GM21423 (cell line): ENCODE measurements around the gene ZNF202.

ENCODE experiments used
- ATAC-seq: cut with Tn5 transposase; IDR thresholded peaks from one replicate; pipeline ENCODE4 v1.9.1; 2021; ENCODE audit warnings: mild to moderate bottlenecking, moderate library complexity; ENCODE audit not compliant: unreplicated experiment

ZNF202 gene

DNA sequence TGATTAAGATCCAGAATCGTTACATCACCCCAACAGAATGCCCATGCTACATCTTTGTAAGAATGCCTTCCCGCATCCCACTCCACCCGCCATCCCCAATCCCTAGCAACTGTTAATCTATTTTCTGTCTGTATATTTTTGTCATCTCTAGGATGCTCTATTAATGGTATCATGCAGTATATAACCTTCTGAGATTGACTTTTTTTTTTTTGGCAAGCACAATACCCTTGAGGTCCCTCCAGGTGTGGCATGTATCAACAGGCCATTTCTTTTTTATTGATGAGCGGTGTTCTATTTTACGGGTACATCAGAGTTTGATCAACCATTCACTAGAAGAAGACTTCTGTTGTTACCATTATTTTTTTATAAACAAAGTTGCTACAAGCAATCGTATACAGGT is 56.9 kb downstream of the ZNF202 start:
- ATAC-seq: no peak

DNA sequence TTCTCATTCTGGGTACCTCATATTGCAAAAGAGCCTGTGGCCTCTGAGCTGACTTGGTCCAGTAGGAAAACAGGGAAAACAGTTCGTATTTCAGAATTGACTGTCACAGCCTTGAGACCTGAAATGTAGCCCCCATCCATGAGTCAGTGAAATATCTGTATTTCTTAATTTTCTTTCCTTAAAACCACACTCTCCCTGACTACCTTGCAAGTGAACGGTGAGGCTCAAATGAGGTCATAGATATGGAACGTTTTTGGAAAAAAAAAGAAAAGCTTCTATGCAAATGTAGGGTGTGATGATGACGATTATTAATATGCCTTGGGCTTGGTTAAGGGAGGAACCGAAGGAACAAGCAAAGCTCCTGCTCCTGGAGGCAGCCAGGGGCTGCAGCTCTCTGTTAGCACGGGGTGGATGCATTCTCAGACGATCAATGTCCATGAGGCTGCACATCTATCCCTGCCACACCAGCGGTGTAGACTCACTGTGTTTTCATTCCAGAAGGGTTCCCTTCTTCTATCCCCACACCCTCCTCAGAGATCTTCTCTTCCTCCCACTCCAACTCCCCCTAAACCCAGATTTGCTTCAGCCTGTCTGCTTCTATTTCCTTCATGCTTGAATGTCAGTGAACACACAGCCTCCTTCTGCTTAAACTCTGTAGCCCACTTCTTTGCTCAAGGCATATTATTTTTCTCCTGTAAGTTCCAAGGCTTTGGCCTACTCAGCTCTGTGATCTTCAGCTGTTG is 57.9 kb downstream of the ZNF202 start:
- ATAC-seq: no peak

DNA sequence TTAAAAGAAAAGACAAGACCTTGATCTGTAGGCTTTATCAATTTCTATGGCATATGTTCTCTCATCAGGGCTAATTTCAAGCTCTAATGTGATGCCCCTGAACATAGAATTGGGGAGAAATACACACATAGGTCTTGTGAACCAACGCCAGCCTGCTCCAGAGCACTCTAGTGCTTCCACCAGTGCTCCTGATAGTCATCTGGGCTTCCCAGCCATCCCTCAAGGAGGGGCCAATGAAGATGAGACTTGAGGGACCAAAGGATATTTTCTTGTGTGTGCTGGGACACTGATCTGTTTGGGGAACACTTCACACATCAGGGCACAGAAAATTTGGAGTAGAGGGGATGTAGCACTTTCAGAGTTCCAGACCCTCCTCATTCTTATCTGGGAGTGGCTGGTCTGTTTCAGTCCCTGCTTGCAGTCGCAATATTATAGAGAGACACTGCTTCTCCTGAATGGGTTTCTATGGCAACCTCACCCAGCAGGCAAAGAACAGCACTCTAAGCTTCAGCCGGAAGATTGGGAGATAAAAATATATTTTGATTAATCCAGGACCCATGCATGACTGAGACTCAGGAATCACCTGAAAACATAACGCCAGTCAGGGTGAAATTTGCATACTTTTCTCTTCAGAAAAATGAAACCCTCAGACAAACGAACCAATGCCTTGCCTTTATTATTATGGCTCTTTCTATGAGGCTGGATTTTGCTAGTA is 58.6 kb downstream of the ZNF202 start:
- ATAC-seq: no peak

DNA sequence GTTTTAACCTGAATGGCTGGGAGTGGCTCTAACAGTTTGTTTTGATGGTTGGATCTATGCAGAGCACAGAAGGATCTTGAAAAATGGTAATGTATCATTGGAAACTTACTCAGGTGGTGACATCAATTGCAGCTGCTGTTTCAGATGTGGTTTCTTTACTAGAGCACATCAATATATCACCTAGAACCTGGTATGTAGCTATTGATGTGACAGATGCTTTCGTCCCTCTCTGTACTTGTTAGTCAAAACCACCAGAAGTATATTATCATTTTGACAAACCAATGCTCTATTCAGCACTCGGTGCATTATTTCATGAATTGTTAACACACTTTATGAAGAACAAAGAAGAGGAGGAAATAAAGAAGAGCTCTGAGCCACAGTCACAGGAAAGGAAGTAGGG is 60.4 kb downstream of the ZNF202 start:
- ATAC-seq: no peak

DNA sequence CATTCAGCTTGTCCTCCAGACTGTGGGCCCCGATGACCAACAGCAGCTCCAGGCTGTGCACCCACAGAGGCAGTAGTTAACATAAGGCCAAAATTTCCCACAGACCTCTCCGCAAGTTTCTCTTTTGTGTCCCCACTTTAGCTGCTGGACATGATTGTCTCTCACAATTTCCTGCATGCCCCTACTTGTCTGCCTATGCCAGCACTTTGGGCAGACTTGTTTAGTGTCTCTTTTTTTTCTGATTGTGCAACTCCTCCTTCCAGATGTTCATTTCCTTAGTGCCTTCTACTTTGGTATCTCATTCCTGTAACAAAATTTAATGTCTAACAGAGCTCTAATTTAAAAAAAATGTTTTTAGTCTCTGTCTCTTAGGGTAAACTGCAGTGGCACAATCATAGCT is 63.2 kb downstream of the ZNF202 start:
- no peak for ATAC-seq

DNA sequence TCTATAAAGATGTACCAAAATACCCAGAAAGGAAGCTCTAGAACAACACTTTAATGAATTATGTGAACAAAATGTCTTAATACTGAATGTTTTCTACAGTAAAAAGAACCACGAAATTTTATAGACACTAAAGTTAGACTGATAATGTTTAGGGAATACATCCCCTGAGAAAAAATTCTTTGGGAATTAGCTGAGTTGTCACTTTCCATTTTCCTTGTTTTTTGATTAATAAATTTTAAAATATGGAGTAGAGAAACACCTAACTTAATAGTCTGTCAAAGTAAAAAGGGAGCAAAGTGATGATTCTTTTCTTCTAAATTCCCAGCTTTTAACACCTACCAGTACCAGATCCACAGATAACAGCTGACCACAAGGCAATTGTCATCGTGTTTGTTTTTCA is 64.0 kb downstream of the ZNF202 start:
- ATAC-seq: no peak

DNA sequence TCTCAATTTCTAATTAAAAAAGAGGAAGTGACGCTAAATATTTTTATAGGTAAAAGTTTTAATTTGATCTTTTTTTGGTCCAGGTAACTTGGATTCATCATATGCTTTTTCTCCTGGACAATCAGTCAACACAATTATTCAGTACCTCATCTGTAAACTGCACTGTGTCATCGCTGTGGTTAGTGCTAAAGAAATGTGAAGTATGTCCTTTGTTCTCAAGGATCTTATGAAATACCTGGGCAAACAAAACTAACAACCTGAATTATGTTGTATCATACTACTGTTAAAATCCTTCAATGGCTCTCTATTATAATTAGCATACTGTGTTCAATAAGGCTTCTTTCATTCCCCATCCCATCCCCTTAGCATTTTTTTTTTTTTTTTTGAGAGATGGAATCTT is 67.2 kb downstream of the ZNF202 start:
- no peak for ATAC-seq
